Upper lobe of left lung (tissue), 6 donors: Measurements from ENCODE around the gene TRIM44. TPM values are rescaled to one million over a fixed set of nuclear protein-coding genes. Genes with fewer than 3 reads are reported as not detected.

Source experiments
- ATAC-seq, 2 donors: fragments of 200-7000 bp; cut with Tn5 transposase; one replicate each; pipeline ENCODE4 v1.9.1; 2022; ENCODE audit warnings: mild to moderate bottlenecking in 2 of 2, moderate library complexity in 2 of 2; ENCODE audit not compliant: low FRiP score in 2 of 2
- DNase-seq, 2 donors: peaks; one replicate each; pipeline ENCODE4 v3.0.0-alpha.2; 2019 to 2020
- H3K27ac ChIP-seq, 4 donors: fragments of 200-600 bp; sonication (generic); one replicate each; pipeline ENCODE4 v1.5.1; 2016 to 2019
- H3K27me3 ChIP-seq, 4 donors: fragments of 200-600 bp; sonication (generic); one replicate each; pipeline ENCODE4 v1.5.1; 2017 to 2019
- H3K36me3 ChIP-seq, 4 donors: fragments of 200-600 bp; sonication (generic); one replicate each; pipeline ENCODE4 v1.5.1; 2016 to 2019
- H3K4me1 ChIP-seq, 4 donors: fragments of 200-600 bp; sonication (generic); one replicate each; pipeline ENCODE4 v1.5.1; 2018 to 2019
- H3K4me3 ChIP-seq, 4 donors: fragments of 200-600 bp; sonication (generic); one replicate each; pipeline ENCODE4 v1.5.1; 2017 to 2019; ENCODE audit warnings: mild to moderate bottlenecking in 2 of 4, moderate library complexity in 1 of 4
- H3K9me3 ChIP-seq, 4 donors: fragments of 200-600 bp; sonication (generic); one replicate each; pipeline ENCODE4 v1.5.1; 2018 to 2019
- EP300 ChIP-seq, 4 donors: sonication (generic); formaldehyde crosslinking; IDR thresholded peaks; one replicate each; pipeline ENCODE4 v1.5.1; 2017; ENCODE audit warnings: antibody characterized with exemption in 4 of 4, control low read depth in 2 of 4
- POLR2A ChIP-seq, 4 donors: fragments of 450-650 bp; IDR thresholded peaks; one replicate each; pipeline ENCODE4 v1.5.1; 2016 to 2017; ENCODE audit warnings: antibody characterized with exemption in 4 of 4, mild to moderate bottlenecking in 2 of 4
- POLR2AphosphoS5 ChIP-seq, 2 donors: sonication (generic); formaldehyde crosslinking; IDR thresholded peaks; one replicate each; pipeline ENCODE4 v1.5.1; 2017; ENCODE audit warnings: antibody characterized with exemption in 2 of 2
- WGBS, 2 donors: methylation state at CpG; one replicate each; pipeline ENCODE4 v1.1.5; 2017 to 2018; 5-methylcytosine and 5-hydroxymethylcytosine counted together
- total RNA-seq, 6 donors: library from RNA; depleted of rRNA in 4 of 6; stranded (reverse); fragments of >200 nt in 4 of 6; gene quantifications; one replicate each; pipeline versions ENCODE4 v1.1.0 to v1.2.1, GENCODE V29; 2016 to 2021
- TF ChIP-seq, protein P1 (sequence below), 6 experiments: fragments of 450-650 bp in 4 of 6; fragments of 200-600 bp in 2 of 6; sonication (generic) in 2 of 6; IDR thresholded peaks; one replicate each; pipeline ENCODE4 v1.5.1; 2016 to 2019; ENCODE audit warnings: antibody characterized with exemption in 6 of 6
- donor health status: DM: no; HTN: no; CAD: no; lungs with moderate emphysema.
- donor health status: DM: no; HTN: yes; CAD: no; lungs with severe emphysema.

The TRIM44 gene
- total RNA-seq, 6 donors from 2014 or later: 48.9 to 133 (median 64.0) TPM

DNA sequence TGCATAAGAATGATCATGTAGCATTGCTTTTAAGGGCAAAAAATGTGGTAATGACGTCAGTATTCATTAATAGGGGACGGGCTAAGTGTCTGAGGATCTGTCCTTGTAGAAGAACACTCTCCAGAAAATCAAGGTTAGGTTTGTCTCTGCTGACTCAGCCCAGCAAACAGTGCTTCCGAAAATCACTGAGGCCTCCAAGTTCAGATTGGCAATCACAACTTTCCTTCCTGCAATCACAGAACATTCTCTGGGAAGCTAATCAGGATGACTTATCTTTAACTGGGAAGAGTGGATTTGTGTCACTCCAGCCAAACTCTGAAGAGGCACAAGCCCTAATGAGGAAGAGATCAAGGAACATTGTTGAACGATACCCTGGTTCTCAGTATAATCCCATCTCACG is 158.0 kb downstream of the TRIM44 start:
- ATAC-seq (no peak), DNase-seq (no peak)
- H3K4me3 ChIP-seq: no peak overlapping the region
- no peaks in the 10 kb centered on the region for H3K9me3 ChIP-seq
- no peak overlapping the region for H3K27ac ChIP-seq
- H3K27me3 ChIP-seq: no peaks in the 10 kb centered on the region
- no peaks in the 10 kb centered on the region for H3K36me3 ChIP-seq
- H3K4me1 ChIP-seq: peaks cover 6 to 22% (median 14%) of the 10 kb centered on the region in 4 donors
- WGBS, 2 donors: 87 to 93% methylated on average over 5 of the region's 5 CpGs
- no peak for TF ChIP-seq POLR2A (IDR thresholded peaks at IDR 0.05)
- no peak for TF ChIP-seq EP300 (IDR thresholded peaks at IDR 0.05)
- TF ChIP-seq, protein P1, sequence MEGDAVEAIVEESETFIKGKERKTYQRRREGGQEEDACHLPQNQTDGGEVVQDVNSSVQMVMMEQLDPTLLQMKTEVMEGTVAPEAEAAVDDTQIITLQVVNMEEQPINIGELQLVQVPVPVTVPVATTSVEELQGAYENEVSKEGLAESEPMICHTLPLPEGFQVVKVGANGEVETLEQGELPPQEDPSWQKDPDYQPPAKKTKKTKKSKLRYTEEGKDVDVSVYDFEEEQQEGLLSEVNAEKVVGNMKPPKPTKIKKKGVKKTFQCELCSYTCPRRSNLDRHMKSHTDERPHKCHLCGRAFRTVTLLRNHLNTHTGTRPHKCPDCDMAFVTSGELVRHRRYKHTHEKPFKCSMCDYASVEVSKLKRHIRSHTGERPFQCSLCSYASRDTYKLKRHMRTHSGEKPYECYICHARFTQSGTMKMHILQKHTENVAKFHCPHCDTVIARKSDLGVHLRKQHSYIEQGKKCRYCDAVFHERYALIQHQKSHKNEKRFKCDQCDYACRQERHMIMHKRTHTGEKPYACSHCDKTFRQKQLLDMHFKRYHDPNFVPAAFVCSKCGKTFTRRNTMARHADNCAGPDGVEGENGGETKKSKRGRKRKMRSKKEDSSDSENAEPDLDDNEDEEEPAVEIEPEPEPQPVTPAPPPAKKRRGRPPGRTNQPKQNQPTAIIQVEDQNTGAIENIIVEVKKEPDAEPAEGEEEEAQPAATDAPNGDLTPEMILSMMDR (IDR thresholded peaks at IDR 0.05): no peak
- TF ChIP-seq POLR2AphosphoS5 (IDR thresholded peaks at IDR 0.05): no peak

GRCh38 chr11:35822815-35823495 is 160.4 kb downstream of the TRIM44 start:
- DNase-seq: no peak
- H3K27ac ChIP-seq: no peak overlapping the region
- H3K27me3 ChIP-seq: no peaks in the 10 kb centered on the region
- no peaks in the 10 kb centered on the region for H3K36me3 ChIP-seq
- no peaks in the 10 kb centered on the region for H3K9me3 ChIP-seq
- 43 to 58% methylated on average over 2 of the region's 2 CpGs for WGBS, 2 donors
- no peak for ATAC-seq
- peaks cover 6 to 22% (median 14%) of the 10 kb centered on the region in 4 donors for H3K4me1 ChIP-seq
- TF ChIP-seq POLR2A (IDR thresholded peaks at IDR 0.05) (no peak), EP300 (IDR thresholded peaks at IDR 0.05) (no peak), POLR2AphosphoS5 (IDR thresholded peaks at IDR 0.05) (no peak)
- TF ChIP-seq, protein P1 (IDR thresholded peaks at IDR 0.05): no peak
- H3K4me3 ChIP-seq: no peak overlapping the region

DNA sequence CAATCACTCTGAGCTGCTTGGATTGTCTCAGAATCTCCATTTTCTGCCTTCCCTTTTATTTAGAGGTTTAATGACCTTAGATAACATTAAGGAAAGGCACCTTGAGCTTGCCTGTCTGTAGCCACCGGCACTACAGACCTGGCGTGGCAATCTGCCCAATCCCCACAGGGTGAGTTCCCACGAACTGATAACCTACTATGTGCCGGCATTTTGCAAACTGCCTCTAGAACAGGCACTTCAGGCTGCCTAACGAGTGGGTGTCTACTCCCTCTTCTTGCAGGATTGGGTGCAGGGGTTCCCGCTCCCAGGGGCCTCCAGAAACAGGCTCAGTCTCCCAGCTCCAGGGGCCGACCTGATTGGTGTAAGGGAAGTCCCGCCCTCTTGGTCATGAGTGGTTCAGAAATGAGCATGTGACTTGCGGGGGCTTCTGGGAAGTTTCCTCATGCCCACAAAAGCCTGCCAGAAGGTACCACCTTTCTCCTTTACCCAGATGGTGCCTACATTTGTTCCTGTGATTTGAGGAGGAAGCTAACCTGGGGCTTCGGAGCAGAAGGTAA is 161.2 kb downstream of the TRIM44 start:
- DNase-seq (no peak), ATAC-seq (no peak)
- Histone ChIP-seq H3K4me3 (no peak overlapping the region), H3K9me3 (no peaks in the 10 kb centered on the region), H3K4me1 (peaks cover 6 to 22% (median 14%) of the 10 kb centered on the region in 4 donors), H3K27ac (no peak overlapping the region), H3K27me3 (no peaks in the 10 kb centered on the region), H3K36me3 (no peaks in the 10 kb centered on the region)
- TF ChIP-seq, protein P1 (IDR thresholded peaks at IDR 0.05): no peak
- TF ChIP-seq EP300 (IDR thresholded peaks at IDR 0.05) (no peak), POLR2A (IDR thresholded peaks at IDR 0.05) (no peak), POLR2AphosphoS5 (IDR thresholded peaks at IDR 0.05) (no peak)
- 81 to 89% methylated on average over 9 to 10 of the region's 10 CpGs for WGBS, 2 donors

GRCh38 chr11:35825386-35825785 is 162.8 kb downstream of the TRIM44 start:
- ATAC-seq: no peak

More at GRCh38 chr11:35825386-35825785, 162.8 kb downstream of the TRIM44 start:
- no peak overlapping the region for H3K4me3 ChIP-seq
- H3K36me3 ChIP-seq: no peaks in the 10 kb centered on the region
- TF ChIP-seq POLR2AphosphoS5 (IDR thresholded peaks at IDR 0.05) (no peak), POLR2A (IDR thresholded peaks at IDR 0.05) (no peak), EP300 (IDR thresholded peaks at IDR 0.05) (no peak)
- TF ChIP-seq, protein P1 (IDR thresholded peaks at IDR 0.05): no peak
- H3K4me1 ChIP-seq: peaks cover 6 to 22% (median 14%) of the 10 kb centered on the region in 4 donors
- DNase-seq: no peak
- 82 to 88% methylated on average over 1 of the region's 1 CpG for WGBS, 2 donors
- H3K27me3 ChIP-seq: no peaks in the 10 kb centered on the region
- no peaks in the 10 kb centered on the region for H3K9me3 ChIP-seq
- no peak overlapping the region for H3K27ac ChIP-seq
